B cell (primary cell): Measurements from ENCODE around the gene HHIPL1.

Source experiments
- EZH2 ChIP-seq: IDR thresholded peaks from 2 replicates; pipeline ENCODE4 v1.6.1; 2012; ENCODE audit warnings: borderline replicate concordance, low read depth, mild to moderate bottlenecking, moderate library complexity, low read length; ENCODE audit not compliant: insufficient read depth, poor library complexity, severe bottlenecking
- TF ChIP-seq, protein P1 (sequence below): fragments of 200-600 bp; IDR thresholded peaks from one replicate; pipeline ENCODE4 v1.8.0; 2022; ENCODE audit warnings: antibody characterized with exemption, mild to moderate bottlenecking

DNA sequence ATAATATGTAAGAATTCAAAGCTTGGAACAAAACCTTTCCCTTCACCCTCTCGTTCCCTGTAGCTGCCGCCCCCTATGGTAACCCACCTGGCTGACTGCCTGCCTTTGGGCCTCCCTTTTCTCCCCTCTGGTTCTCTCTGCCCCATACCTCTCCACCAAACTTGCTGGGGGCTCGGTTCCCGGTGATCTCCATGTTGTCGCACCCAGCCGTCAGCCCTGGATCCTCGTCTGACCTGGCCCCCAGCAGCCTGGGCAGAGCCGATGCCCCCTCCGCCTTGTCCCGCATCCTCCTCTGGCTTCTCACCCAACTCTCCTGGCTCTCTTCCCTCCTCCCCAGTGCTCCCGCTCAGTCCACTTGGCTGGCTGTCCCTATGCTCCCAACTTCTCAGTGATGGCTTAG lies 43.7 kb downstream of the HHIPL1 start:
- TF ChIP-seq, protein P1, sequence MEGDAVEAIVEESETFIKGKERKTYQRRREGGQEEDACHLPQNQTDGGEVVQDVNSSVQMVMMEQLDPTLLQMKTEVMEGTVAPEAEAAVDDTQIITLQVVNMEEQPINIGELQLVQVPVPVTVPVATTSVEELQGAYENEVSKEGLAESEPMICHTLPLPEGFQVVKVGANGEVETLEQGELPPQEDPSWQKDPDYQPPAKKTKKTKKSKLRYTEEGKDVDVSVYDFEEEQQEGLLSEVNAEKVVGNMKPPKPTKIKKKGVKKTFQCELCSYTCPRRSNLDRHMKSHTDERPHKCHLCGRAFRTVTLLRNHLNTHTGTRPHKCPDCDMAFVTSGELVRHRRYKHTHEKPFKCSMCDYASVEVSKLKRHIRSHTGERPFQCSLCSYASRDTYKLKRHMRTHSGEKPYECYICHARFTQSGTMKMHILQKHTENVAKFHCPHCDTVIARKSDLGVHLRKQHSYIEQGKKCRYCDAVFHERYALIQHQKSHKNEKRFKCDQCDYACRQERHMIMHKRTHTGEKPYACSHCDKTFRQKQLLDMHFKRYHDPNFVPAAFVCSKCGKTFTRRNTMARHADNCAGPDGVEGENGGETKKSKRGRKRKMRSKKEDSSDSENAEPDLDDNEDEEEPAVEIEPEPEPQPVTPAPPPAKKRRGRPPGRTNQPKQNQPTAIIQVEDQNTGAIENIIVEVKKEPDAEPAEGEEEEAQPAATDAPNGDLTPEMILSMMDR: no peak
- no peak for TF ChIP-seq EZH2
